Superior temporal gyrus (tissue), 1 donor: ENCODE measurements around the gene SNAI1.

Experiments
- DNase-seq: peaks from one replicate; pipeline ENCODE4 v3.0.0-alpha.2; 2016; ENCODE audit errors: extremely low spot score

SNAI1 gene

GRCh38 chr20:50037575-50037974 lies 54.8 kb downstream of the SNAI1 start:
- DNase-seq: no peak

GRCh38 chr20:50038169-50038568 lies 55.4 kb downstream of the SNAI1 start:
- DNase-seq: no peak
